GM19035 (cell line): ENCODE measurements around the gene SNAP23.
"Not testable (repeated sequence)": the region's sequence is repeated elsewhere in the genome, so short reads cannot be mapped to it uniquely, and the experiment has no call there.

Experiments
- ATAC-seq: cut with Tn5 transposase; IDR thresholded peaks from one replicate; pipeline ENCODE4 v1.9.1; 2021; ENCODE audit not compliant: unreplicated experiment

Gene SNAP23

DNA sequence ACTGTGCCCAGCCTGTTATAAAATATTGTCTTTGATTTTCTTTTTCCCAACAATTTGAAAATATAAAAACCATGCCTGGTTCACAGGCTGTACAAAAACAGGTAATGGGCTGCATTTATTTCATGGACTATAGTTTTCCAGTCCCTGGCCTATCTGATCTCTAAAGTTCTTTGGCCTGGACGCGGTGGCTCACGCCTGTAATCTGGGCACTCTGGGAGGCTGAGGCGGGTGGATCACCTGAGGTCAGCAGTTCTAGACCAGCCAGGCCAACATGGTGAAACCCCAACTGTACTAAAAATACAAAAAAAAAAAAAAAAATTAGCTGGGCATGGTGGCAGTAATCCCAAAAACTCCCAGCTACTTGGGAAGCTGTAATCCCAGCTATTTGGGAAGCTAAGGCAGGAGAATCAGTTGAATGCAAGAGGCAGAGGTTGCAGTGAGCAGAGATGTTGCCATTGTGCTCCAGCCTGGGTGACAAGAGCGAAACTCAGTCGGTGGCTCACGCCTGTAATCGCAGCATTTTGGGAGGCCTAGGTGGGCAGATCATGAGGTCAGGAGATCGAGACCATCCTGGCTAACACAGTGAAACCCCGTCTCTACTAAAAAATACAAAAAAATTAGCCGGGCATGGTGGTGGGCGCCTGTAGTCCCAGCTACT lies 61.2 kb downstream of the SNAP23 start:
- ATAC-seq: not testable (repeated sequence)

DNA sequence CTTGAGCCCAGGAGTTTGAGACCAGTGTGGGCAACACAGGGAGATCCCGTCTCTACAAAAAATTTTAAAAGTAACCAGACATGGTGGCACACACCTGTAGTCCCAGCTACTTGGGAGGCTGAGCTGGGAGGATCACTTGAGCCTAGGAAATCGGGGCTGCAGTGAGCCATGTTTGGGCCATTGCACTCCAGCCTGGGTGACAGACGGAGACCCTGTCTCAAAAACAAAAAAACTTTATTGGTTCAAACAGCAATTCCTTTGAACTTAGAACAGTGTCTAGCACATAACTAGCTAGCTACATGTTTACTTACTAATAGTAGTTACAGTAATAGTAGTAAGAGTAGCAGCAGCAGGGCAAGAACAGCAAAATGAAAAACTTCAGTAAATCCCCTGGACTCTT lies 63.3 kb downstream of the SNAP23 start:
- no peak for ATAC-seq

DNA sequence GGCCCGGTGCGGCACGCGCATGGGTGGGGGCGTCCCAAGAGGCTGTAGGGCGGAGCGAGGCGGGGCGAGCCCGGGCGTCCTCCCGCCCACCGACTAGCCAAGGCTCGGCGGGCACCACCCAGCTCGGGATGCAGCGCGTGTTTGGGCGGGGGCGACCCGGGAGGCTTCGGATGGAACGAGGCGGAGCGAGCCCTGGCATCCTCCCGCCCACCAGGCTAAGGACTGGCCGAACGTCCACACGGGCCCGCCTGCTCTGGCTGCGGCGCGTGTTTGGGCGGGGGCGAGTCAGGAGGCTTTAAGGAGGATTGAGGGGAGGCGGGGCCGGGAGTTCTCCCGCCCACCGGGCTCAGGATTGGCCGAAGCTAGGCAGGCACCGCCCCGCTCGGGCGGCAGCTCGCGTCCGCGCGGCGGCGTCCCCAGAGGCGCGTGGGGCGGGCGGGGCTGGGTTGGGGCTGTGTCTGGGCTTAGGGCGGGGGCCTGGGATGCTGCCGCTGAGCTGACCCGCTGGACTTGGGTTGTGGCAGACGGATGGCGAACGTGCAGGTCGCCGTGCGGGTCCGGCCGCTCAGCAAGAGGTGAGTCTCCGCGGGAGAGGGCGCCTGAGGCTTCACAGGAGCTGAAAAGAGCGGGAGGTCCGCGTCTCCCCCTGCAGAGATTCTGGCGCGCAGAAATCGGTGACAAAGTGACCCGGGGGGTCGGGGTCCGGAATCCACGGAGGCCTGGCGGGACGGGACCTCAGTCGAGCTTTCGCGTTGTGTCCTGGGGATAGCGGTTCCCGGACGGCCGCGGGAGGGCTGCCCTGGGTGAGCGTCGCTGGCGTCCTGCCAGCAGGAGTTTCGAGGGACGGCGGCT lies 80.0 kb downstream of the SNAP23 start, which contains the start of gene STARD9:
TSS of gene STARD9 (plus strand) at position 419 of the 852 bp plus-strand sequence. CDS start at position 529, 110 bp downstream.
- peak; percentile 92 for ATAC-seq

DNA sequence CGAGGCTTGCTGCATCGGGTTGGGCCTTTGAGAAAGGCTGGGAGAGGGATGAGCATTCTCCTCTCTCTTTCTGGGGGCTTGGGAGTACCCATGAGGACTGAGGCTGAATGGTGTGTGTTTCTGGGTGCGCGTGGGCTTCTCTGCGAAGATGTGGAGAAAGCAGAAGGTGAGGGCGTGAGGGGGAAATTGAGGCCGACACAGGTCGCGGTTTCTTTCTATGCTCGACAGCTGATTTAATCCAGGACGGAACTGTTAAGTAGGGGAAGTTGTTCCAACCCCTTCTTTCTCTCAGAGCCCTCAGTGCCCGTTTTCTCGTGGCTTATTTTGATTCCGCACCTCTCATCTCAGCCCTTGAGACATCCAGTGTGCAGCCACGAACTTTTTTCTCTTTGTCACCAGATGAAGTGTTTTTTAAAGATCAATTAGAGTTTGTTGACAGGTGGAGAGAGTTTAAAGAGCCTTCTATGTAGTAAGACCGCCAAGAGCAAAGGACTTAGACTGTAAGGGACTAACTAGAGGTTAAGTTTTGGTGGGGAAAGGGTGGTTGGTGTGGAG lies 80.7 kb downstream of the SNAP23 start:
- no peak for ATAC-seq

DNA sequence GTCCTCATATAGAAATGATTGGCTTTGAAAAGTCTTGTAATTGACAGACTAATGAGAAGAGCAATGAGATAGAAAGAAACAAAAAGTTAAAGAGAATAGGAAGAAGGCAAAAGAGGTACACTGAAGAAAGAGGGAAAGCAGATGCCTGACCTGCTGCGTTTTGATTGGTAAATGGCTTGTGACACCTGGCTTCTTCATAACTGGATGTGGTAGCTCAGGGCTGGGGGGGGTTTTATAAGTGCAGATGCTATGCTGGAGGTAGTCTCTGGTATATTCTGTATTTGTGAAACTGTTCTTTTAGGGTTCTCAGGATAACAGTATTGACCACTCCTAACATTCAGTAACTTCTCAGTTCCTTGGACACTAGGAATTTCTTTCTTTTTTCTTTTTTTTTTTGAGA lies 81.3 kb downstream of the SNAP23 start:
- no peak for ATAC-seq

DNA sequence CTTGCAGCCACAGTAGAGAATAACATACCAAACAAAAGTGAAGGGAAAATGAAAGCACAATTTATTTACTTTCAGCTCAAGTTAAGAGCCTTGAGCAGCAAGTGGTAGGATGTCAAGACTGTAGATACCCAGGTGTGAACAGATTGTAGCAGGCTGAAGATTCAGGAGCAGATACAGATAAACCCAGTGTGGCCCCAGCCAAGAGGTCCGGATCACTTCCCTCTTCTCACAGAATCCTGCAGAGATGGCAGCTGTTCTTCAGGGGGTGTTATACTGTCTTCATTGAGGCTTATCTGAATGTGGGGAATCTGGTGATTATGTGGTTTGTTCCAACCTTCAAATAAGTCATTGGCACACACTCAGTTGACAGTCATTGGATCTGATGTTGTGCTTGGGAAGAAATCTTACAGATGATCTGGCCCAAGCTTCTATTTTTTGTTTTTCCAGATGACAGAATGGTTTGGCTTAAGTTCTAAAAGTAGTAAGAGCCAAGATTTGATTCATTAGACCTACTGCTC lies 82.1 kb downstream of the SNAP23 start:
- no peak for ATAC-seq

DNA sequence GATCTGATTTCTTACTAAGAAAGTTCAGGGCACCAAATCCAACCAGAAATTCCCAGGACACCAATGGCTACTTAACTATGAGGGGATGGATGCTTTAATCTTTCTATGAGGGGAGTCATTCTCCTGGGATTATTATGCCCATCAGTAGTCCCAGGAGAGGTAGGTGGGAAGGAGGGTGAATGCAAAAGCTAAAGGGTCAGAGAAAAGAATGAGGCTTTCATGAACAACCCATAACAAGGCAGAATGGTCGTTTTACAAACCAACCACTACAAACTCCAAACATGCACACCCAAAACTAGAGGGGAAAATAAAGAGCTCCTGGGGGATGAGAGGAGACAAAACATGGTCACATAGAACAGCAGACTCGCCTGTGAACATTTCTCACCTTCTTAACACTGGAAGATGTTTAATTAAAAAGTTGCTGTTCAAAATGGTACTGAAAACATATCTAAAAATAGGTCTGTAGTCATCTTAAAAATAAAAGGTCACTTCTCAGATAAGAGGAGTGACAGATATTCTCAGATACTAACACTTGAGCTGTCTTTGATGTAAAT lies 83.6 kb downstream of the SNAP23 start:
- no peak for ATAC-seq

DNA sequence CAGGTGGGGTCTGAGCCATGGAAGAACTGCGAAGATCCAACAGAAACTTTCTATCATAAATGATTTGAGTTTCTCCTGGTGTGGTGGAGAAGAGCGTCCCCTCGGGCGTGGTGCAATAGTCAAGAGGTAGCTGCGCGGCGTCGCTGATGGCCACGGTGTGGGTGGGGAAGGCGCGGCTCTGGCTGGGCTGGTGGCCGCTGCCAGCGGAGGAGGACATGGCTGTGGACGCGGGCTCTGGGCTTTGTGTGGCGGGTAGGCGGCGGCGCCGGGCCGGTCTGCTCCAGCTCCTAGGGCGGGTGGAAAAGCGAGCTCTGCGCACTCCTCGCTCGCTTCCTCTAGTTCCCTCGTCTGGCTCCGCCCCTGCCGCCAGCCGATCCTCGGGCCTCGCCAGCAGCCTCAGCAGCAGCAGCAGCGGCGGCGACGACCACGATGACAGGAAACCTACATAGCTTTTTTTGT lies 85.9 kb downstream of the SNAP23 start:
- ATAC-seq: peak; percentile 84
